Stimulated activated CD8-positive, alpha-beta memory T cell treated with anti-CD3 and anti-CD28 coated beads, Interleukin-4, amount 100 ng/mL, for 1 hour (primary cell): ENCODE data around the gene KRTAP10-8.
"Not testable (repeated sequence)": the region's sequence is repeated elsewhere in the genome, so short reads cannot be mapped to it uniquely, and the experiment has no call there.

Experiments used
- DNase-seq, 2 donors: peaks; one replicate each; pipeline ENCODE4 v3.0.0-alpha.2; 2020; ENCODE audit warnings: low read depth in 2 of 2, low spot score in 1 of 2

The KRTAP10-8 gene

DNA sequence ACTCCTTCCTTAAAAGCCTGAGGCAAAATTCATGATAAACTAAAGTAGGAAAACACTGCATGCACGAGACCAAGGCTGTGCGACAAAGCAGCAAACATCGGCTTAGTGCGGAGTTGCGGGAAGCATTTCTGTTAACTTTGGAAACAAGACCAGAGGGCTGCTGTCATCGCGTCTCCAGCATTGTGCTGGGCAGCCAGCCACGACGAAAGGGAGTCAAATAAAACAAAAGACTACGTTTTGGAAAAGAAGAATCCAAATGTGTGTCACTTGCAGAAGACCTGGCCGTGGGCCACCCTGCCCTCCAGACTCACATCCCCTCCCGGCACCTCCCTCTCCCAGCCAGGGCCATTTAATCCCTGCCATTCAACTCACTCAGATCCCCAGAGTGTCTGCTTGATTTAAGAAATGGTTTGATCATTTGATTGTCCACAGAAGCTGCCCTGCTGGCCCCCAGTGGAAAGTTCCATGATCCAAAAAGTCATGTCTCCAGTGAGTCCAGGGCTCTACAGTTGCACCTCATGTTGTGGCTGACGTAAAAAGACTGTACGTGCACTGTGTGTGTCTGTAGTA lies 31.9 kb downstream of the KRTAP10-8 start:
- no peak for DNase-seq

DNA sequence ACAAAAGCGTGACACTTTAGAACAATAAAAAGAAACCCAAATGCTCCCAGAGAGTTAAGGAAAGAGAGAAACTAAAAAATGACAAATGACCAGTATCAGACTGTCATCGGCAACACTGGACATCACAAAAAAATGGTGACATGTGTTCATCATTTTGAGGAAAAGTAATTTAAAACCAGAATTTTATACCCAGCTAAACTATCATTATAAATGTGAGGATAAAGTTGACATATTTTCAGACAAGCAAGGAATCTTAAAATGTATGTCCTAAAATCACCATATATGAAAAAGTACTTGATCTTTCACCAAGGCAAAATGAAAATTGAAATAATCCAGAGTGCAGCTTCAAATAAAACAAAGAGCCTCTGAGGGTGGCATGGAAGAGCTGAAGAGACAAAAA lies 33.0 kb downstream of the KRTAP10-8 start:
- no peak for DNase-seq

DNA sequence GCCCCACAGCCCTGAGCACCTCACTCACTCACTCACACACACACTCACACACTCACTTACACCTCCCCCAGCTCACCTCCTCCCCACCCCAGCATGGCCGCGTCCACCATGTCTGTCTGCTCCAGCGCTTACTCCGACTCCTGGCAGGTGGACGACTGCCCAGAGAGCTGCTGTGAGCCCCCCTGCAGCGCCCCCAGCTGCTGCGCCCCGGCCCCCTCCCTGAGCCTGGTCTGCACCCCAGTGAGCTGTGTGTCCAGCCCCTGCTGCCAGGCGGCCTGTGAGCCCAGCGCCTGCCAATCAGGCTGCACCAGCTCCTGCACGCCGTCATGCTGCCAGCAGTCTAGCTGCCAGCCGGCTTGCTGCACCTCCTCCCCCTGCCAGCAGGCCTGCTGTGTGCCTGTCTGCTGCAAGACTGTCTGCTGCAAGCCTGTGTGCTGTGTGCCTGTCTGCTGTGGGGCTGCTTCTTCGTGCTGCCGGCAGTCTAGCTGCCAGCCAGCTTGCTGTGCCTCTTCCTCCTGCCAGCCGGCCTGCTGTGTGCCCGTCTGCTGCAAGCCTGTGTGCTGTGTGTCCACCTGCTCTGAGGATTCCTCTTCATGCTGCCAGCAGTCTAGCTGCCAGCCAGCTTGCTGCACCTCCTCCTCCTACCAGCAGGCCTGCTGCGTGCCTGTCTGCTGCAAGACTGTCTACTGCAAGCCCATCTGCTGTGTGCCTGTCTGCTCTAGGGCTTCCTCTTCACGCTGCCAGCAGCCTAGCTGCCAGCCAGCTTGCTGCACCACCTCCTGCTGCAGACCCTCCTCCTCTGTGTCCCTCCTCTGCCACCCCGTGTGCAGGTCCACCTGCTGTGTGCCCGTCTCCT lies 34.7 kb downstream of the KRTAP10-8 start, which contains the start of gene KRTAP10-11:
KRTAP10-11 (plus strand) TSS at position 49 of the 856 bp plus-strand sequence; CDS start at position 94, 45 bp downstream.
- DNase-seq: not testable (repeated sequence)

DNA sequence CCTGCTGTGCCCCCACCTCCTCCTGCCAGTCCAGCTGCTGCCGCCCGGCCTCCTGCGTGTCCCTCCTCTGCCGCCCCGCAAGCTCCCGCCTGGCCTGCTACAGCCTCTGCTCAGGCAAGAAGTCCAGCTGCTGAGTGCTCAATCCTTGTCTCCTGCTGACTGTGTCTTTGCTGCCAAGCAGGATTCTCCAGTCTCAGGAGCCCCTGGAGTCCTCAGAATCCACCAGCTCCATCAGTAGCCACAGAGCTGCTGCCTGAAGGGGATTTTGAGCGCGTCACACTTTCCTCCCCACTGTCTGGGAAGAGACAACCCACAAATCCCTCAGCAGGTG lies 35.3 kb downstream of the KRTAP10-8 start:
- no peak for DNase-seq

DNA sequence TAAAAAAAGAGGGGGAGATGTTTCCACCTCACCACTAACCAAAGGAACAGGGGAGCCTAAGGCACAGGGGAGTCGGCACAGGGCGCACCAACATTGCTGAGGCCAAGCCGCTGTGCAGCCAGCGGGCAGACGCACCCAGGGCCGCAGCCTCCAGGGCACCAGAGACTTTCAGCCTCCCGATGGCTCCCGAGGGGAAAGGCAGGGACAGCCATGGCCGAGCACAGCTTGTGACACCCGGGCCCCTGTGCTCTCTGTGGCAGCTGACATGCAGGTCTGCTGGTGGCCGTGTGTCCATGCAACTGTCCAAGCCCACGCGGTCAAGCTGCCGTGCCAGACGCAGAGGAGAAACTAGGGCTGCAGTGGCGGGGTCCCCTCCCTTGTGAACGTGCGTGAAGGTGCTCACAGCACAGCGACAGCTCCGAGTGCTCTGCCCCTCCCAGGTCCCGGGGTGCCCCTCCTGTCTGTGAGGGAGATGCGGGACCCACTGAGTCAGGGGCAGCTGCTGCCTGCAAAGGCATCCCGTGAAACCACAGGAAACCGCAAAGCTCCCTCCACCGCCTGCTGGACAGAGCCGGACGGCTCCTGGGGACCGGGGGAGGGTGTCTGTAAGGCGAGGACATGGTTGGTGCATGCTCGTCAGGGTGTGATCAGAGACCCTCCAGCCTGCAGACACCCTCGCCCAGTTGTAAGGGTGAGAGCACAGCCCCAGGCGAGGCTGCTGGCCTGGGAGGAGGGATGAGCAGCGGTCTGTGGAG lies 36.9 kb downstream of the KRTAP10-8 start:
- DNase-seq: no peak

DNA sequence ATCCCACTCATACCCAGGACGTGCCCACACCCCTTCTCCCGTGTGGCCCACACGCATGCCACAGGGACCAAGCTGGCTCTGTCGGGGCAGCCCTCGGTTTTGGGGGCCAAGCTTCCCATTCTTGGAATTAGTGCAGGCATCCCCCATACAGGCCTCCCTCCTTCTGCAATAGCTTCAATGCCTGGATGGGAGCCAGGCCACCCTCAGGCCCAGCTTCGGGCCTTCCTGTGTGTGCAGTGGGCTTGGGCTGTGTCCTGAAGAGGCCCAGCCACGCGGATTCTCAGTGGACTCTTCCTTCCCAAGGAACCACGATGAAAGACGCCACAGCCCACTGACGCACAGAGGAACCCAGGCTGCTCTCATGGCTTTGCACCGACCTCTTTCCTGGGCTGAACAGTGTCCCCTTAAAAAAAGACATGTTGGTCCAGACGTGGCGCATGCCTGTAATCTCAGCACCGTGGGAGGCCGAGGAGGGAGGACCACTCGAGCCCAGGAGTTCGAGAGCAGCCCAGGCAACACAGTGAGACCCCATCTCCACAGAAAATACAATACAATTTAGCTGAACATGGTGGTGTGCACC lies 37.7 kb downstream of the KRTAP10-8 start:
- DNase-seq: no peak

DNA sequence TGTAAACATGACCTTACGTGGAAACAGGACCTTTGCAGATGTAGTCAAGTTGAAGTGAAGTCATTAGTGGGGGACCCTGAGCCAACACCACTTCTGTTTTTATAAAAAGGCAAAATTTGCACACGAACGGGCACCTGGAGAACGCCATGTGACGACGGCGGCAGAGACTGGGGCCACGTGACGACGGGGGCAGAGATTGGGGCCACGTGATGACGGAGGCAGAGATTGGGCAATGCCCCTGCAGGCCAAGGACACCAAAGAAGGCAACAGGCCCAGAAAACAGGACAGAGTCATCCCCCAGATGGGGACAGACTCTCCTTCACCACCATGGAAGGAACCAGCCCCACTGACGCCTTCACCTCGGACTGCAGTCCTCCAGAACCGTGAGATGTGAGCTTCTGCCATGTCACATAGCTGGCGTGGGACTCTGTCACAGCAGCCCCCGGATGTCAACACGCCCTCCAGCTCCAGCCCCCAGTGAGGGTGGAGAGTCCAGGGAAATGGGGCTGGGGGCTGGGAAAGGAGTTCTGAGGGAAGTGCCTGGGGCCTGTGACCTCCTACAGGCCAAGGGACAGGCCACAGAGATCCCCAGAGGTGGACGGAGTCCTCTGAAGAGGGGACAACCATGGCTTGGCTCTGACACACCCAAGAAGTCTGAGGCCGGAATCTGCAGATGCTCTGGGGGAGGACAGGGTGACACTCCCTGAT lies 38.5 kb downstream of the KRTAP10-8 start:
- DNase-seq: no peak

DNA sequence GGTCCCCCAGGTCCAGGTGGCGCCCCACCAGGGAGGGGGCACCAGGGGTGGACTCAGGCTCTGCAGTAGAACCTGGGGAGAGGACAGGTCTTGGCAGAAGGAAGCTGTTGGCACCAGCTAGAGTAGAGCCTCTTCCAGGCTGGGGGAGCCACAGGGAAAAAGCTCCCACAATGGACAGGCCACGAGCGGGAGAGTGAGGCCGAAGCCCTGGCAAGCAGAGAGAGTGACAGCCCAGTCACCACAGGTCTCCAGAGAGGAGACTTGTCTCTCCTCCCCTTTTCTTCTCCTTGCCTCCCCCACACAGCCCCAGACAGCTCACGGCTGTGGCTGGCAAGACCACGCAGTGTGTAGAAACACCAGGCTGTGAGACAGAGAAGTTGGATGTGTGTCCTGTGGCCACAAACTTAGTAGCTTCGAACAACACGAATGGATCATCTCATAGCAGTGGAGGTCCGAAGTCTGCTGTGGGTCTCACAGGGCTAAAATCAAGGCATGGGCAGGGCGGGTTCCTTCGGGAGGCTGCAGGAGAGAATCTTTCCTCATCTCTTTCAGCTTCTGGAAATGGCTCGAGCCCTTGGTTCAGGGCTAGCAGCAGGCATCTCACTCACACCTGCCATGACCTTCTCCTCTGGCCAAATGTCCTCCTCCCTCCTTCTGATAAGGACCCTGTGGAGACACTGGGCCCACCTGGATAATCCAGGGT lies 39.2 kb downstream of the KRTAP10-8 start:
- DNase-seq: no peak

DNA sequence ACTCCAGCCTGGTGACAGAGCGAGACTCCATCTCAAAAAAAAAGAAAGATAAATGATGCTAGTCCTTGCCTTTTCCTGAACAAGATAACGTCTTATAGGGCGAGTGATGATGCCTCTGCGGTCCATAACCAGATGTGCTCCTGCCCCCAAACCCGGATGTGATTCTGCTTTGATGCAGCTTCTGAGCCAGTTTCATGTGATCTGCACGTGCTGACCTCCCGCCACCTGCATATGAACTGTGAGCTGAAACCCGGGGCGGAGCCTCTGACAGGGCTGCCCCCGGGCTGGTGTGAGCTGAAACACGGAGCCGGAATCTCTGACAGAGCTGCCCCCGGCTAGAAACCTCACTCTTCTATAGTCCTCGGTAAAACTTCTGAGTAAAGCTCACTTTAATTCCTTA lies 41.2 kb downstream of the KRTAP10-8 start:
- DNase-seq: no peak

DNA sequence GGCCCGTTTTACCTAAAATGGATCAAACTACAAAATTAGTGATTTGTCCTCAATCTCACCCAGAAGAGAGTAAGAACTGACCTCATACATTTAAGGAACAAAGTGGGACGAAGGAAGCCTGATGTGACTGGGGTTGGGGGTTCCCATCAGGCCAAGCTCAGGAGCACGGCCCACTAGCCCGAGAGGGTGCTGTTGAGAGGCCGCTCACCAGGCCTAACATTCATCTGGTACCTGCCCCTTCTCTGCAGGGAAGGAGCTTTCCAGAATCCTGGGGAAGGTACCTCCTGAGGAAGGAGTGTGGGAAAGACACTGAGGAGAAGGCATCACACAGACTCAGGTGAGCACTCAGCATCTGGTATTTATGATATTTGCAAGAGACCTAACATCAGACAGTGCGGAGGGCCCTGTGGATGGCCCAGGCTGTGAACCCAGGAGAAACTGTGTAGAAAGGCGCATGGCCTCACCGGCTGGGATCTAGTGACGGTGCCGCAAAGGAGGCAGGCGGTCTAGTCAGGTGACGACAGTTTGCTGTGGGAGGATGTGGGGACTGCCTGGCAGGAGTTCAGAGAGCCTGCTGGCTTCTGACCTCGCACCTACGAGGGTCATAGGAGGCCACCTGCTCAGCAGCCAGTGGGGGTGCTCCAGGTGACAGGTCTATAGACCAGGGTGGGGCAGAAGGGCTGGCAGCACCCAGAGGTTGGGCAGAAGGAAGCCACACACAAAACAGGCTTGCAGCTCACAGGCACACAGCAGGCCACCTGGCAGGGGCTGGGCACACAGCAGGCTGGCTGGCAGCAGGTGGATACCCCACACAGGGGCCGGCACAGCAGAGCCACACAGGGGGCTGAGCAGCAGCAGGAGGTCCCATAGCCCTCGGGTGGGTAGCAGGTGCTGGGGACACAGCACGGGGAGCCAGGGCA lies 42.0 kb downstream of the KRTAP10-8 start:
- peak in 1 of 2 donors; percentile 17 for DNase-seq

DNA sequence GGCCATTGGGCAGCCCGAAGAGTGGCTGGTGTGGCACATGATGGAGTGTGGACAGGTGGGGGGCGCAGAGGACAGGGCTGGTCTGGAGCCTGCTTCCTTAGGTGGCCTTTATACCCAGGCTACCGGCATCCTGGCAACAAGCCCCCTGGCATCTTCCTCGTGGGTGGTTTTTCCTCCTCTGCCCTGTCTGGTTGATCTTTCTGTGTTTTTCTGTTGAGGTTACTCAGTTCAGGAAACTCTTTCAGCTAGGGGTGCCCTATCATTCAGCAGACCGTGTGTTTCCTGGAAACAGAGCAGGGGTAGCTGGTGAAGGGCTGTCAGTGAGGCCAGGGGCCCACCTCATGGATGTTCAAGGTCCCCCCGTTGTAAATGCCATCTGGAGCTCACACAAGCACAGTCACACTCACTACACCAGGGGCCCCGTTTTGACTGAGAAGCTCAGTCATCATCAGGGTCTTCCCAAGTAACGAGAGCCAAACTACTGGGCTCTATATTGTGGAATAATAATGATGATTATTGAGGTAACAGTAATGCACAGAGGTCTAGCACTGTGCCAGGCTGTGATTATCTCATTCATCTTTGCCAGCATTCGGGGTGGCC lies 42.8 kb downstream of the KRTAP10-8 start, which contains the start of gene KRTAP12-4:
KRTAP12-4 (minus strand) TSS at position 84 of the 600 bp plus-strand sequence; CDS start at position 39, 45 bp downstream.
- DNase-seq: no peak

DNA sequence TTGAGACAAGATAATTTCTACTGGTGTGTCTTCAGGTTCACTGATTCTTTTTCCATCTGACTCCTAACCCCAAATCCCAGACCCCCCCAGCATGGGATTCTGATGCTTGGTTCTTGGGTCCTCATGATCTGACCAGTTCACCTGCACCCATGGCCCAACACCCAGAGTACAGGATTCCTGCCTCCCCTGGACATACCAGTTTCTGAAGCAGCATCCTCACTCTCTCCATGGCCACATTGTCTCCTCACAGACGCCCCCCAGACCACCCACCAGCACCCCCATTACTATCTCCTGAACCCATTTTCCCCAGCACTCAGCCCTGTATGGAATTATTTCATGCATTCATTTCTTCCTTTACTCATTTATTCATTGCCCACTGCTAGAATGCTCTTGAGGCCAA lies 45.0 kb downstream of the KRTAP10-8 start:
- DNase-seq: no peak

DNA sequence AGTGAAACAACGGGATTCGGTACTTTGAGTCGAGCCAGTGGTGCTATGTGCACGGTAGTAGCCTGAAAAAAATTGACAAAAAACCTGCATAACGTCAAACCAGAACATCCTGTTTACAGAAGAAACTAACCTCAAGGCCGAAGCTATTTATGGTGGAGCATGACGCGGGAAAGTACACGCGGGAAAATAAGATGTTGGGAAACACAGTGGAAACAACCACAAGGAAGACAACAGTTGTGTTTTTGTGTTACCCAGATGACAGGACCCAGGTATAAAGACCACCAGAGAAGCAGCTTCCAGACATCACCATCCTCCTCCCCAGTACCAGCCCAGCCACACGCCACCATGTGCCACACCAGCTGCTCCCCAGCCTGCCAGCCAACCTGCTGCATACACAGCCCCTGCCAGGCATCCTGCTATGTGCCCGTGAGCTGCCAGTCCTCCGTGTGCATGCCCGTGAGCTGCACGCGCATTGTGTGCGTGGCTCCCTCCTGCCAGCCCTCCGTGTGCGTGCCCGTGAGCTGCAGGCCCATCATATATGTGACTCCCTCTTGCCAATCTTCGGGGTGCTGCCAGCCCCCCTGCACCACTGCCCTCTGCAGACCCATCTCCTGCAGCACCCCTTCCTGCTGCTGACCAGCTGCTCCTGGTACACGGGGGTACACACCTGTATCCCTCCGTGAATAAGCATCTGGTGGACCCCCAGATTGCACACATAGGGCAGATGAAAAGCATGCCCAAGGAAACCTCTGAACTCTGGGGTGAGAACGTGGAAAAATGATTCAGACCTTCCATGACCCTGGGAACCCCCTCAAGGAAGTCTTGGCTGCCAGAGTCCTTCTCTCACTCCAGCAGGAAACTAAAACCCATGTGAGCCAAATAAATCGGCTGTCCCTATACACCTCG lies 46.0 kb downstream of the KRTAP10-8 start, which contains the start of gene KRTAP12-3:
KRTAP12-3 (plus strand) TSS at position 298 of the 906 bp plus-strand sequence; CDS start at position 346, 48 bp downstream.
- peak in 1 of 2 donors; percentile 17 for DNase-seq

DNA sequence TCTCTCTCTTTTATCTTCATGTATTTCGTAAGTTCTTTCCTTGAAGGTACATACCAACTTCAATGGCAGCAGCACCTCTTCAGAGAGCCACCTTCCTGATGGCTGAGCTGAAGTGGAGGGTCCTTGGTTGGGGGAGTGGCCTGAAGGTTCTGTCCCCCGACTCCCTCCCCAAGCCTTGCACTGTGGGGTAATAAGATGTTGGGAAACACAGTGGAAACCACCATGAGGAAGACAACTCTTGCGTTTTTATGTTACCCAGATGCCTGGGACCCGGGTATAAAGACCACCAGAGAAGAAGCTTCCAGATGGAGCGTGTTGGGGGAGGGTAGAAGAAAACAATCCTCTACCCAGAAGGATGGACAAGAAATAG lies 46.6 kb downstream of the KRTAP10-8 start:
- no peak for DNase-seq

DNA sequence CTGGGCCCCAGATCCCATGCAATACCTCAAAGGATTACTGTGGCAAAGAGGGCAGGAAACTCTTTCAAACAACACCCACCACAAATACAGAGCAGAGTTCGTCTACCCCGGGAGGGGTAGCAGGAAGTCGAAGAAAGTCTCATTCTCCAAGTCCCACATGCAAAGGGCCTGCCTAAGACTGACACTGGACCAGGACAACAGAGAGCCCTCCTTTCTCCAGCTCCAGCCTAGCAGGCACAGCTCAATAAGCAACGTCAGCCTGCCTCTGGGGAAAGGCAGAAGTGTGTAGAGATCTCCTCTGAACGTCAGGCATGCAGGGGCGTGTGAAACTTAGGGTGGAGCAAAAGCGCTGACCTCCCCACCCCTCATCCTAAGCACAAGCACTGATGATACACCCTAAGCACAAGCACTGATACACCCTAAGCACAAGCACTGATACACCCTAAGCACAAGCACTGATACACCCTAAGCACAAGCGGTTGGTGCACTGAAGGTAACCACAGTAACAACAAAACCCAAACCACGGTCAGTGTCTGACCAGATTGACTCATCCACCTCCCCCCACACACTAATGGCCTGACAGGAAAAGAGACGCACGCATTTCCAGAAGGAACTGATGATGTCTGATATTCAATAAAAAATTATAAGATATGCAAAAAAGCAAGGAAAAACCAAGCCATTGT lies 47.2 kb downstream of the KRTAP10-8 start:
- no peak for DNase-seq

DNA sequence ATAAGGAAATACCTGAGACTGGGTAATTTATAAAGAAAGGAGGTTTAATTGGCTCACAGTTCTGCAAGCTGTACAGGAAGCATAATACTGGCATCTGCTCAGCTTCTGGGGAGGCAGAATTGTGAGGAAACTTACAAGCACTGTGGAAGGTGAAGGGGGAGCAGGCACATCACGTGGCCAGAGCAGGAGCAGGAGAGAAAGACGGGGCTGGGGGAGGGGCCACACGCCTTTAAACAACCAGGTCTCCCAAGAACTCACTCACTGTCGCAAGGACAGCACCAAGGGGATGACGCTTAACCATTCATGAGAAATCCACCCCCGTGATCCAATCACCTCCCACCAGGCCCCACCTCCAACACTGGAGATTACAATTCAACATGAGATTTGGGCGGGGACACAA lies 49.7 kb downstream of the KRTAP10-8 start:
- not testable (repeated sequence) for DNase-seq
